GM19438 (cell line): Measurements from ENCODE around the gene KLHDC9.
A peak's percentile ranks its signal among the peaks of the same experiment; 100 is the strongest.
"Not testable (repeated sequence)": the region's sequence is repeated elsewhere in the genome, so short reads cannot be mapped to it uniquely, and the experiment has no call there.

Source experiments
- ATAC-seq: cut with Tn5 transposase; IDR thresholded peaks from one replicate; pipeline ENCODE4 v1.9.1; 2021; ENCODE audit warnings: low read depth; ENCODE audit not compliant: unreplicated experiment

KLHDC9 gene

GRCh38 chr1:161098210-161099068, at the start of gene KLHDC9:
TSS of gene KLHDC9 (plus strand) at chr1:161098361. CDS start at chr1:161098536, 175 bp downstream.
- ATAC-seq = peak; percentile 60

DNA sequence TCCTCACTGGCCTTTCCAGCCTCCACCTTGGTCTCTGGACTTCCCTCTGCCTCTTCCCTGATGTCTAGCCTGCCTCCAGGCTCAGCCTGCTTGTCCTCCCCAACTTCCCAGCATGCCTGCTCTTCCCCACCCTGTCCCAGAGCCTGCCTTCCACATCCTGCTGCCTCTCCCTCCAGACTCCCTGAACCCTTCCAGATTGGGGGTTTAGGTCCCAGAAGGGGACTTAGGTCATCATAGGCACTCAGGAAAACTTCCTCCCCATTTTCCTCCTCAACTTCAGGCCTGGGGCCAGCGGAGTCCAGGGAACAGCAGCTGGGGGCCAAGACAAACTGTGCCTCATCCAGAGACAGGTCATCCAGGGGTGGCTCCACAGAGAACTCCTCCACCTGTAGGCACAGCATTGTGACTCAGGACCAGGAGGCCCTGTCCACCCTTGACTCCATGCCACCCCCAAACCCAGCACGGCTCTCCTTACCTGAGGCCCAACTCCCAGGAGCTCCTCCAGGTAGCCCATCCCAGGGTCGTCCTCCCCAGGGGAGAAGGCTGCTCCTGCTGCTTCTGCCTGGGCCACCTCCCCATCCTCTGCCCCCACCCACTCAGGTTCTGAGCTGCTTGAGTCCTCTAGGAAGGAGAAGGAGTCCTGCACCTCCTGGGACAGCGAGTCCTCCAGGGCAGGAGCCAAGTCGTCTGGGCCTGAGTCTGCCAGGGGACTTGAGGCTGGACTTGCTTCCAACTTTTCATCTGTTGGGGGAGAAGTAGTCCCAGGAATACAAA, 49.0 kb upstream of the KLHDC9 start:
- no peak for ATAC-seq

DNA sequence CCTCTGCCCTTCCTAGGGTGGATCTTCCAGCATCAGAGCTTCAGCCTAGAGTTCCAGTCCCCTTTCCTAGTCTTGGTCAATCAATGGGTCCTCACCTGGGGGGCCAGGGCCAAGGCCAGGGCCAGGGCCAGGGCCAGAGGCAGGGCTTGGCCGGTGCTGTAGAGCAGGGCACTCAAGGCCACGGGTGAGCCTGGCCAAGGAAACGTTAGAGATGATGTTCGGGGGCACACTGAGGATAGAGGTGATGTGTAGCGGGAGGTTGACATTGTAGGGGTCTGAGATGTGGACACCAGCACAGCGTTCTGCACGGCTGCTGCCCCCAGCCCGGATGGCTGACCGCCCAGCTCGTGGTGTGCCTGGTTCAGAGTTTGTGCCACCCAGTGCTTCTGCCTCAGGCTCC, 46.9 kb upstream of the KLHDC9 start:
- no peak for ATAC-seq

DNA sequence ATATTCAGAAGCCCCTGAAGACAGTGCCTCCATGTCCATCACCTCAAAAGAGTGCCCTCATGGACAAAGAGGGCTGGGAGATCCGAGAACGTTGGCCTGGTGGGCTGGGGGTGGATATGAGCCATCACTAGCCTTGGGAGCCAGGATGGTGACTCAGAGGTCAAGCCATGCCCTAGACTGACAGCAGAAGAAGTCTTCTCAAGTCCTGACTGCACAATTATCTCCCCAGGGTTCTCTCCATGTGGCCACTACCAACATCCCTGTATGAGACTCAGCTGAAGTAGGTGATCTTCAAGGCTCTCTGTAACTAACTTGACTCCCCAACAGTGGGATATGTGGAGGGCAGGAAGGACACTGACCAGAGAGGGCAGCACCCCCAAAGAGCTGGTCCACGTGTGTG, 45.3 kb upstream of the KLHDC9 start:
- ATAC-seq = no peak

GRCh38 chr1:161054232-161054631, 43.9 kb upstream of the KLHDC9 start:
- no peak for ATAC-seq

GRCh38 chr1:161054805-161055204, 43.4 kb upstream of the KLHDC9 start:
- no peak for ATAC-seq

GRCh38 chr1:161059293-161059692, 38.9 kb upstream of the KLHDC9 start:
- no peak for ATAC-seq

GRCh38 chr1:161061419-161061818, 36.7 kb upstream of the KLHDC9 start:
- ATAC-seq = no peak

- not testable (repeated sequence) for ATAC-seq
Observed at GRCh38 chr1:161063936-161064335, 34.2 kb upstream of the KLHDC9 start.

DNA sequence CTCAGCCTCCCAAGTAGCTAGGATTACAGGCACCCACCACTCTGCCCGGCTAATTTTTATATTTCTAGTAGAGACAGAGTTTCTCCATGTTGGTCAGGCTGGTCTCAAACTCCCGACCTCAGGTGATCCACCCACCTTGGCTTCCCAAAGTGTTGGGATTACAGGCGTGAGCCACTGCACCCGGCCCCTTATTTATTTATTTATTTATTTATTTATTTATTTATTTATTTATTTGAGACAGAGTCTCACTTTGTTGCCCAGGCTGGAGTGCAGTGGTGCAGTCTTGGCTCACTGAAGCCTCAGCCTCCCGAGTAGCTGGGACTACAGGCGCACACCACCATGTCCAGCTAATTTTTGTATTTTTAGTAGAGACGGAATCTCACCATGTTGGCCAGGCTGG, 32.5 kb upstream of the KLHDC9 start:
- ATAC-seq = not testable (repeated sequence)

- ATAC-seq = no peak
Observed at GRCh38 chr1:161066694-161067093, 31.5 kb upstream of the KLHDC9 start.

DNA sequence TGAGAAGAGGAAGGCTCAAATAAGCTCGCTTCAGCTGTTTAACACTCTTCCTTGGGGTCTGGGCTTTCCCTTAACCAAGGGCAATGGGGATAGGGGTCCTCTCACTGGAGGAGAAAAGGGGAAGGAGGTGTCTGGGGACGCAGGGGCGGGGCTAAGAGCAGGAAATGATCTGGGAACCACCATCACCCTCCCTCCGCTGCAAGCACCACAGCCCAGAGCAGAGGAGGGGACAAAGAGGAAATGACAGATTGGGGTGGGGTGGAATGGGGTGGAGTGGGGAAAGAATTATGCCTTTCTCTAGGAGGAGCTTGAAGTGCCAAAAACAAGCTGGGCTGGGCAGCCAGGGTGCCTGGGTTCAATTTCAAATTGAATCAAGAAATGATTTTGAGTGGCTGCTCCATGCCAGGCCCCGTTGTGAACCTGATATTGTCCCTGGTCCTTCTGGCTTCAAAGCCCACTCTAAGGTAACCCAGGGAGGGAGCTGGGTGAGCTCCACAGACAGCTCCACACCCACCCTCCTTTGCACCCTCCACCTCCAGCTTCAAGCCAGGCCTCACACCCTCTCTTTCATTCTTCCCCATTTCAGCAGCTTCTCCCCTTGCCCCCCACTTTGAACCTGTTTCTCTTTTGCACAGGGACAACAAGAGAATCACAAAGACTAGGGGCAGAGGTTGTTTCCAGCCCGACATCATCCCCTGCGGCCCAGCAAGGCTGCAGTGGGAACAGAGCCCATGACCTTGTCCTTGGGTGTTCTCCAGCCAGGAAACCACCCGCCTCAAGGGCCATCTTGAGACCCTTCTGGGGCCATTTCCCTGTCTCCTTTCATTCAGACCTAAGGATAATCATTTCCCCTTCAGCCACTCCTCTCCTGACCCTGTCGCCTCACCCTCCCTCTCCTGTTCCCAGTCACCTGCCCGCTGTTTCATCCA, 29.6 kb upstream of the KLHDC9 start:
- ATAC-seq = peak; percentile 56

DNA sequence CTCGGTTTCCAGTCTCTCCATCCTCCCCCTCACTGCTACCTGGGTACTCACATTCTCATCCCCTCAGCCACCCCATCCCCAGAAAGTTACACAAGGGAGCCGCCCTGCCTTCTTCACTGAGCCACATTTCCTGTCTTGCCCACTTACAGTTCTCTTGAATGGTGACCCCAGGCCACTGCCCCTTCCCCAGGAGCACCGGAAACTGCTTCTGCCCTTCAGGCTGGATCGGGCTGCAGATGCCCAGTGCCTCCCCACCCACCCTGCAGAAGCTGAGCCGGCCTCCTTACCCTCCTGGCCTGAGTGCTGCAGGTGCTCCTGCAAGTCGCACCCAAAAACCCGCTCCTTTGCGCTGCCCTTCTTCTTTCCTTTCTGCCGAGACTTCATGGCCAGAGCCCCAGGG, 28.9 kb upstream of the KLHDC9 start:
- ATAC-seq = peak; percentile 7

DNA sequence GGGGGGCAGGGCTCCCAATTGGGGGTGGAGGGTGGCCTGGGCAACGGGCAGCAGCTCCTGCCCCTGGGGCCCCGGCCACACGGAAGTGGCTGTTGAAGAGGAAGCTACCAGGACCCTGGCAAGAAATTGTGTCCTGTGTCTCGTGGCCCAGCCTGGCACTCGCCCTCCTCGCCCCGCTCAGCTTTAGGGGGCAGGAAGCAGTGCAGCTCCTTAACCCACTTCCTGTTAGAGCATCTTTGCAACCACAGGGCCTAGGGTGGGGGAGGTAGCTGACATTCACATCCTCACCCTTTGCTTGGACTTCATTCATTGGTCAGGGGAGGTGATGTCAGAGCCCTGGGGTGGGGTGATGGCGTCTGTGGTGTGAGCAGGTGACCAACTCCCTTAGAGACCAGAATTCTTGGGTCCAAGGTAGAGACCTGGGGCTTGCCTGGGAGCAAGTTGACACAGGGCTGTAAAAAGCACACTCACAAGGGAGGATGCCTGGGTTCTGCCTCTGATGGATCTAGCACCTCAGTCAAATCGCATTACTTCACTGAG, 28.4 kb upstream of the KLHDC9 start, which contains the start of gene ARHGAP30:
Gene ARHGAP30, minus strand, starts transcription at position 161 of the 540 bp plus-strand sequence. CDS start 267 bp downstream, outside the sequence.
- ATAC-seq = peak; percentile 83

GRCh38 chr1:161070761-161071160, 27.4 kb upstream of the KLHDC9 start:
- no peak for ATAC-seq

DNA sequence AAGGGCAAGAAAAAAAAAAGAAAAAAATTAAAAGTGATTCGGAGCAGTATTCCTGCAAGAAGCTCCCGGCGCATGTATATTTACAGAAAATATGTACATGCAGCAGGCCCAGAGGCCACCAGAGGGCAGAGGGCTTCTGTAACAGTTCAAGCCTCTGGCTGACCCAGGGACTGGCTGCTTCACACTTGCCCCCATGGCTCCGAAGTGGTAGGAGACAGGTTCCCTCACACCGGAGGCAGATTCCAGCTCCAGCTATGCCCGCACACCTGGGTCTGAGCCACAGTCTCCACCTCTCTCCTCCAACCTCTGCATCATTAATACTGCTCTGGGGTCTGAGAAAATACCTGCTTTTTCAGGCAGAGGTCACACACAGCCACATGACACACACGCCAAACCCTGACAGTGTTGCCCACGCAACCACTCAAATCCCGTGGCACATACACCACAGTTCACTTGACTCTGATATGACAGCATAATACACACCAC, 26.2 kb upstream of the KLHDC9 start:
- ATAC-seq = no peak

DNA sequence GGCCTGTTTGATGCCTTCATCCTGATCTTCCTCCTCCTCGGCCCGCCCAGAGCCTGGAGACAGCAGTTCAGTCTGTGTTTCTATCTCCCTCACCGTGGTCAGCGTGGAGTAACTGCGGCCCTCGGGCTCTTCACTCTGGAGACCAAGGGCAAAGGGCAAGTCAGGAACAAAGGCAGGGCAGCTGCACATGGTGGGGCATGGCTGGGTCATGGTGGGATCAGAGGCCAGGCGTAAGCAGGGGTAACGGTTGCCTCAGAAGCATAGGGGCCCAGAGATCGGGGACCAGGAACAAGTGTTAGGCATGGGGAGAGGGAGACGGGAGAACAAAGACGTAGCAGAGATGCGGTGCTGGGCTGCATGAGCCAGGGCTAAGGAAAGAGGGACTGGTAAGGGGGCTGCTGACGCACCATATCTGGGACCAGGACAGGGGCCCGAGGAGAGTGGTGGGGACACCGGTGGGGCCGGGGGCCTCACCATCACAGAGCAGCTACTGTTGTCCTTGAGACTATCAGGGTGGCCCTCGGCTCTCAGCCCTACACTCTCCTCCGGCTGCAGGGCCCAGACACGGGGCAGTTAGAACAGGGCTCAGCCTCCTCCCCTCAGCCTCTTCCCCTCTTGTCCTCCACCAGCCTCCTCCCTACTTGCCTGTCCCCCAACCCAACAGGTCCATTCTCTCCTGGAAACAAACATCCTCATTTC, 25.3 kb upstream of the KLHDC9 start:
- no peak for ATAC-seq

- no peak for ATAC-seq
Observed at GRCh38 chr1:161073474-161074121, 24.6 kb upstream of the KLHDC9 start.
